Measurements from ENCODE around the gene FMN2.
"Not testable (repeated sequence)": the region's sequence is repeated elsewhere in the genome, so short reads cannot be mapped to it uniquely, and the experiment has no call there.

Gene FMN2

DNA sequence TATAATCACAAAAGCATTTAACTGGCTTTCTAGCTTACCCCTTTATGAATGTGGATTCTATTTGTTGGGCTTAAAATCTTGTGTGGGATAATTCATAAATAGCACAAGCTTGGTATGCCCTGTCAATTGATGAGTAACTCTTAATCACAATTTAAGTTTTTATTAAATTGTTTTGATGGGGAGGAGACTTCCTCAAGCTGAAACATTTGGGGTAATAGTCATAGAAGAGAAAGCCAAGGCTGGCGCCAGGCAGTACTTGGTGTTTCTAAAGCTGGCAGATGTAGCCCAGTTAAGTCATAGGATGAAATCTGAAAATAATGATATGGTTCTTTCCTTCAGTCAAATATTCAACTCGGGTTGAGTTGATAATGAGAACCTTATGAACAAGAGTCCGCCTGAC, 167.2 kb downstream of the FMN2 start:
- POLR2A ChIA-PET = no interaction called here
- Histone ChIP-seq H3K27me3 (replicated peaks in 2 of 5; ENCODE audit: control insufficient read depth in 4 of 5, insufficient read depth in 5 of 5, low read length in 4 of 5) (no peaks in the 10 kb centered on the region), H3K4me1 (ENCODE audit: control extremely low read depth in 1 of 4, control insufficient read depth in 4 of 4, insufficient read depth in 4 of 4, low read length in 3 of 4) (no peaks in the 10 kb centered on the region), H3K9me3 (ENCODE audit: control extremely low read depth in 1 of 5, control insufficient read depth in 4 of 5, insufficient read depth in 2 of 5, low read depth in 1 of 5, low read length in 4 of 5) (peaks cover 0 to 5% (median 0%) of the 10 kb centered on the region in 5 experiments), H3K27ac (ENCODE audit: insufficient read depth in 1 of 2, low read depth in 1 of 2, low read length in 2 of 2, poor library complexity in 1 of 2, severe bottlenecking in 2 of 2) (no peak overlapping the region), H3K4me3 (ENCODE audit: control insufficient read depth in 1 of 7, extremely low read depth in 1 of 7, insufficient read depth in 4 of 7, low read depth in 2 of 7, low read length in 6 of 7) (no peak overlapping the region), H3K36me3 (ENCODE audit: control insufficient read depth in 4 of 4, insufficient read depth in 4 of 4, low read length in 3 of 4) (no peaks in the 10 kb centered on the region)
- WGBS (ENCODE audit: insufficient coverage) = 100% methylated on average over 2 of the region's 3 CpGs
- CTCF ChIA-PET = no interaction called here
- no peak for DNase-seq

DNA sequence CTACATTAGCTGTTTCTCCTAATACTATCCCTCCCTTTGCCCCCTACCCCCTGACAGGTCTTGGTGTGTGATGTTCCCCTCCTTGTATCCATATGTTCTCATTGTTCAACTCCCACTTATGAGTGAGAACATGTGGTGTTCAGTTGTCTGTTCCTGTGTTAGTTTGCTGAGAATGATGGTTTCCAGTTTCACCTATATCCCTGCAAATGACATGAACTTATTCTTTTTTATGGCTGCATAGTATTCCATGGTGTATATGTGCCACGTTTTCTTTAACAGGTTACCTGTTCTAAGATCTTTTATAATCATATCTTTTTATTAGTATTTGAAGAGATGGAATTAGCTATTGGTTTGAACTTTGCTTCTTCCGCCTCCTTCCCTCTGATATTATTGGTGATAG, 172.8 kb downstream of the FMN2 start:
- CTCF ChIA-PET; DNase-seq; H3K27ac ChIP-seq (ENCODE audit: insufficient read depth in 1 of 2, low read depth in 1 of 2, low read length in 2 of 2, poor library complexity in 1 of 2, severe bottlenecking in 2 of 2); POLR2A ChIA-PET; H3K36me3 ChIP-seq (ENCODE audit: control insufficient read depth in 4 of 4, insufficient read depth in 4 of 4, low read length in 3 of 4); H3K4me3 ChIP-seq (ENCODE audit: control insufficient read depth in 1 of 7, extremely low read depth in 1 of 7, insufficient read depth in 4 of 7, low read depth in 2 of 7, low read length in 6 of 7); H3K27me3 ChIP-seq (replicated peaks in 2 of 5; ENCODE audit: control insufficient read depth in 4 of 5, insufficient read depth in 5 of 5, low read length in 4 of 5); H3K4me1 ChIP-seq (ENCODE audit: control extremely low read depth in 1 of 4, control insufficient read depth in 4 of 4, insufficient read depth in 4 of 4, low read length in 3 of 4); H3K9me3 ChIP-seq (ENCODE audit: control extremely low read depth in 1 of 5, control insufficient read depth in 4 of 5, insufficient read depth in 2 of 5, low read depth in 1 of 5, low read length in 4 of 5): not testable (repeated sequence)
- no CpG with 5 or more reads among the region's 2 CpGs for WGBS (ENCODE audit: insufficient coverage)

DNA sequence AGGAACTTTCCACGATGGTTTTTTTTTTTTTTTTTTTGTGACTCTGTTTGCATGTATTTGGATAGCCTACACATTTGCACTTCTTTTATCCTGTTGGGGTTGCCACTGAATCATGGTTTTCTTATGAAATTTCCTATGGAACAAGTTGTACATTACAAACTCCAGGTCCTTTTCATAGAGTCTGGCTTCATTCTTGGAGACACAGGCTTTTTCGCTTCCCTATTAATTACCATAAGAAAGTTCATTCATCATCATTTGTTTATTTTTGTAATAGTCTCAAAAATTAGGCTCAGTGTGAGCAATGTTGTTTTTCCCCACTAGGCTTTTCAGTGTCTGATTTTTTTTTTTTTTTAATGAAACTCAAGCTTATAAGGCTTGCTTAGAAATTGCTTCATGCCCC, 179.4 kb downstream of the FMN2 start:
- POLR2A ChIA-PET = interaction anchor here (0.6 kb wide), 1 partner anchor 800 kb away, joined by 3 read pairs; no protein-coding TSS in a partner anchor
- DNase-seq = no peak
- CTCF ChIA-PET = no interaction called here
- no peak overlapping the region for H3K4me3 ChIP-seq (ENCODE audit: control insufficient read depth in 1 of 7, extremely low read depth in 1 of 7, insufficient read depth in 4 of 7, low read depth in 2 of 7, low read length in 6 of 7)
- no peaks in the 10 kb centered on the region for H3K4me1 ChIP-seq (ENCODE audit: control extremely low read depth in 1 of 4, control insufficient read depth in 4 of 4, insufficient read depth in 4 of 4, low read length in 3 of 4)
- peaks cover 0 to 2% (median 0%) of the 10 kb centered on the region in 5 experiments for H3K27me3 ChIP-seq (replicated peaks in 2 of 5; ENCODE audit: control insufficient read depth in 4 of 5, insufficient read depth in 5 of 5, low read length in 4 of 5)
- WGBS (ENCODE audit: insufficient coverage) = no CpG with 5 or more reads among the region's 2 CpGs
- H3K36me3 ChIP-seq (ENCODE audit: control insufficient read depth in 4 of 4, insufficient read depth in 4 of 4, low read length in 3 of 4) = no peaks in the 10 kb centered on the region
- peaks cover 0 to 1% (median 0%) of the 10 kb centered on the region in 5 experiments for H3K9me3 ChIP-seq (ENCODE audit: control extremely low read depth in 1 of 5, control insufficient read depth in 4 of 5, insufficient read depth in 2 of 5, low read depth in 1 of 5, low read length in 4 of 5)
- no peak overlapping the region for H3K27ac ChIP-seq (ENCODE audit: insufficient read depth in 1 of 2, low read depth in 1 of 2, low read length in 2 of 2, poor library complexity in 1 of 2, severe bottlenecking in 2 of 2)

DNA sequence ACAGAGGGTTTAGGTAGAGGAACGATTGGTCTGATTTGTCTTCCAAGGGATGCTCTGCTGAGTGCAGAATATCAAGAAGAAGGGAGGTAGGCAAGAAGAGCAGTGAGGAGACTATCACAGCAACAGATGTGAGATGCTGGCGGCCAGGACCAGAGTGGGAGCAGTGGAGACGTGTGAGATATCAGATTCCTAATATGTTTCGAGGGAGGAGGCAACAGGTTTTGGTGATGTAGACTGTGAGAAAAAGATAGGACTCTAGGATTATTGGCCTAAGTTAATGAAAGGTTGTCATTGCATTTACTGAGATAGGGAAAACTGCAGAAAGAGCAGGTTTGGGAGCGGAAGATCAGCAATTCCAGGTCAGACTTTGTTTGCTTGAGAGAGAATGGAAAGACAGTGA, 182.9 kb downstream of the FMN2 start:
- Histone ChIP-seq H3K4me3 (ENCODE audit: control insufficient read depth in 1 of 7, extremely low read depth in 1 of 7, insufficient read depth in 4 of 7, low read depth in 2 of 7, low read length in 6 of 7) (no peak overlapping the region), H3K9me3 (ENCODE audit: control extremely low read depth in 1 of 5, control insufficient read depth in 4 of 5, insufficient read depth in 2 of 5, low read depth in 1 of 5, low read length in 4 of 5) (no peaks in the 10 kb centered on the region), H3K36me3 (ENCODE audit: control insufficient read depth in 4 of 4, insufficient read depth in 4 of 4, low read length in 3 of 4) (no peaks in the 10 kb centered on the region), H3K27ac (ENCODE audit: insufficient read depth in 1 of 2, low read depth in 1 of 2, low read length in 2 of 2, poor library complexity in 1 of 2, severe bottlenecking in 2 of 2) (no peak overlapping the region), H3K27me3 (replicated peaks in 2 of 5; ENCODE audit: control insufficient read depth in 4 of 5, insufficient read depth in 5 of 5, low read length in 4 of 5) (peaks cover 0 to 2% (median 0%) of the 10 kb centered on the region in 5 experiments), H3K4me1 (ENCODE audit: control extremely low read depth in 1 of 4, control insufficient read depth in 4 of 4, insufficient read depth in 4 of 4, low read length in 3 of 4) (no peaks in the 10 kb centered on the region)
- POLR2A ChIA-PET = no interaction called here
- no peak for DNase-seq
- CTCF ChIA-PET = interaction anchor here (0.6 kb wide), 1 partner anchor 27 kb away, joined by 3 read pairs; no protein-coding TSS in a partner anchor
- 77% methylated on average over 5 of the region's 5 CpGs for WGBS (ENCODE audit: insufficient coverage)

DNA sequence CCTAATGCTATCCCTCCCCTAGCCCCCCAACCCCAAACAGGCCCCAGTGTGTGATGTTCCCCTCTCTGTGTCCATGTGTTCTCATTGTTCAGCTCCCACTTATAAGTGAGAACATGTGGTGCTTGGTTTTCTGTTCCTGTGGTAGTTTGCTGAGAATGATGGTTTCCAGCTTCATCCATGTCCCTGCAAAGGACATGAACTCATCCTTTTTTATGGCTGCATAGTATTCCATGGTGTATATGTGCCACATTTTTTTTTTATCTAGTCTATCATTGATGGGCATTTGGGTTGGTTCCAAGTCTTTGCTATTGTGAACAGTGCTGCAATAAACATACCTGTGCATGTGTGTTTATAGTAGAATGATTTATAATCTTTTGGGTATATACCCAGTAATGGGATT, 183.5 kb downstream of the FMN2 start:
- H3K27ac ChIP-seq (ENCODE audit: insufficient read depth in 1 of 2, low read depth in 1 of 2, low read length in 2 of 2, poor library complexity in 1 of 2, severe bottlenecking in 2 of 2); H3K27me3 ChIP-seq (replicated peaks in 2 of 5; ENCODE audit: control insufficient read depth in 4 of 5, insufficient read depth in 5 of 5, low read length in 4 of 5); H3K36me3 ChIP-seq (ENCODE audit: control insufficient read depth in 4 of 4, insufficient read depth in 4 of 4, low read length in 3 of 4); DNase-seq; H3K4me1 ChIP-seq (ENCODE audit: control extremely low read depth in 1 of 4, control insufficient read depth in 4 of 4, insufficient read depth in 4 of 4, low read length in 3 of 4); H3K4me3 ChIP-seq (ENCODE audit: control insufficient read depth in 1 of 7, extremely low read depth in 1 of 7, insufficient read depth in 4 of 7, low read depth in 2 of 7, low read length in 6 of 7); POLR2A ChIA-PET; H3K9me3 ChIP-seq (ENCODE audit: control extremely low read depth in 1 of 5, control insufficient read depth in 4 of 5, insufficient read depth in 2 of 5, low read depth in 1 of 5, low read length in 4 of 5): not testable (repeated sequence)
- CTCF ChIA-PET = interaction anchor here (0.6 kb wide), 1 partner anchor 26 kb away, joined by 3 read pairs; no protein-coding TSS in a partner anchor

DNA sequence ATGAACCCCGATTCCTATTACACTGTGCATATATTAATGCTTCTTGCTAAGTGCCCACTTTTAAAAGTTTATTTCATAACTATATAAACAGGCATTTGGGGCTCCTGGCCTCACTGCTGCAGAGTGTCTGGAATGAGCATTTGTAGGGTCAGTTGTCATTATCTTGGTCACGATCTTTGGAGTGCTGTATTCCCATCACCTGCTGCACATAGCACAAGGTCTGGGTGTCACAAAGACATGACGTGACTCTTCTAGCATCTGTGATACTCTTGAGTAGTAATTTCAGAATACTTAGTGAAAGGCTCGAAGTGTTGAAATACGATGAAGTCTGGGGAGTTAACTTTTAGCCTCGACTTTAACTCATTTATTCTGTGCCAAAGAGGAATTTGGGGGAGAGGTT, 186.4 kb downstream of the FMN2 start:
- Histone ChIP-seq H3K4me1 (ENCODE audit: control extremely low read depth in 1 of 4, control insufficient read depth in 4 of 4, insufficient read depth in 4 of 4, low read length in 3 of 4) (no peaks in the 10 kb centered on the region), H3K4me3 (ENCODE audit: control insufficient read depth in 1 of 7, extremely low read depth in 1 of 7, insufficient read depth in 4 of 7, low read depth in 2 of 7, low read length in 6 of 7) (no peak overlapping the region), H3K27ac (ENCODE audit: insufficient read depth in 1 of 2, low read depth in 1 of 2, low read length in 2 of 2, poor library complexity in 1 of 2, severe bottlenecking in 2 of 2) (no peak overlapping the region), H3K27me3 (replicated peaks in 2 of 5; ENCODE audit: control insufficient read depth in 4 of 5, insufficient read depth in 5 of 5, low read length in 4 of 5) (no peaks in the 10 kb centered on the region), H3K9me3 (ENCODE audit: control extremely low read depth in 1 of 5, control insufficient read depth in 4 of 5, insufficient read depth in 2 of 5, low read depth in 1 of 5, low read length in 4 of 5) (no peaks in the 10 kb centered on the region), H3K36me3 (ENCODE audit: control insufficient read depth in 4 of 4, insufficient read depth in 4 of 4, low read length in 3 of 4) (no peaks in the 10 kb centered on the region)
- 85% methylated on average over 5 of the region's 6 CpGs for WGBS (ENCODE audit: insufficient coverage)
- ChIA-PET POLR2A (no interaction called here), CTCF (no interaction called here)
- DNase-seq = no peak

DNA sequence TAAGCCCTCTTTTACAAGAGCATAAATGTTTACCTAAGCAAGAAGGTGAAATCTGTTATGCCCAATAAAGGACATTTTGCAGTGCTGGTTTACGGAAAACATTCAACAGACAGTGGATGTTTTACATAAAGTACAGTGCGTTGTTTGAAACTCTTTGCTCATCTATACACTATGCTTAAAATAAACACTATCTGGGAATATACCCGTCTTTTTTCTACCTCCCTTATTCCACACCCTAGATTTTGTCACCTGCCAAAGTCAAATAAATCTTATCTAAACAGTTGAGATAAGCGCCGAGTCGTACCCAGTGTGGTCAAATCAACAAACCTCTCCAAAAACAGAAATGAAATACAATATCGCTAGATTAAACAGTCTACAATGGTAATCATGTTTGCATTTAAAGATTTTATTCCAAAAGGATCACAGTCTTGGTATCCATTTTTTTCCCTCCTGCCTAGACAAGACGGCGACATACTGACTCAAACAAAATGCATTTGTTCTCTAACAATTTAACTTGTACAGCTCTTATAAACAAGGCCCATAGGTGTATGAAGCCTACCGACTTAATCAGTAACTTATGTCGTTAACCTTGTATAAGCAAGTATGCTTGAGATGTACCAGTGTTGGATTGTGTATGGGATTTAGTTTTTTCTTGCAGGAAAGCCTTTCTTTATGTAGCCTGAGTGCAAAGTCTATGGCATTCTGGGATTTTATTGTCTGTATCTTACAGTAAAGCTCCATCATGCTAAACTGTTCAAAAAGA, 189.1 kb downstream of the FMN2 start:
- H3K4me3 ChIP-seq (ENCODE audit: control insufficient read depth in 1 of 7, extremely low read depth in 1 of 7, insufficient read depth in 4 of 7, low read depth in 2 of 7, low read length in 6 of 7) = no peak overlapping the region
- ChIA-PET POLR2A (no interaction called here), CTCF (no interaction called here)
- H3K9me3 ChIP-seq (ENCODE audit: control extremely low read depth in 1 of 5, control insufficient read depth in 4 of 5, insufficient read depth in 2 of 5, low read depth in 1 of 5, low read length in 4 of 5) = no peaks in the 10 kb centered on the region
- no peaks in the 10 kb centered on the region for H3K4me1 ChIP-seq (ENCODE audit: control extremely low read depth in 1 of 4, control insufficient read depth in 4 of 4, insufficient read depth in 4 of 4, low read length in 3 of 4)
- no peaks in the 10 kb centered on the region for H3K27me3 ChIP-seq (replicated peaks in 2 of 5; ENCODE audit: control insufficient read depth in 4 of 5, insufficient read depth in 5 of 5, low read length in 4 of 5)
- no peaks in the 10 kb centered on the region for H3K36me3 ChIP-seq (ENCODE audit: control insufficient read depth in 4 of 4, insufficient read depth in 4 of 4, low read length in 3 of 4)
- DNase-seq = no peak
- H3K27ac ChIP-seq (ENCODE audit: insufficient read depth in 1 of 2, low read depth in 1 of 2, low read length in 2 of 2, poor library complexity in 1 of 2, severe bottlenecking in 2 of 2) = no peak overlapping the region
- WGBS (ENCODE audit: insufficient coverage) = 89% methylated on average over 11 of the region's 11 CpGs
